Lung (tissue), 12 donors: ENCODE measurements around the gene FADS3. TPM values are rescaled to one million over a fixed set of nuclear protein-coding genes. Genes with fewer than 3 reads are reported as not detected.

Experiments
- ATAC-seq: fragments of 200-7000 bp; cut with Tn5 transposase; one replicate; pipeline ENCODE4 v1.9.1; 2020; ENCODE audit warnings: moderate number of reproducible peaks; ENCODE audit not compliant: insufficient read depth, low FRiP score
- DNase-seq, 3 donors: peaks; one replicate each; pipeline ENCODE4 v3.0.0-alpha.2; 2013 to 2017
- H3K27ac ChIP-seq, 2 donors: one replicate each; pipeline ENCODE4 v1.5.1; 2013; ENCODE audit warnings: mild to moderate bottlenecking in 2 of 2, moderate library complexity in 2 of 2, control low read depth in 1 of 2, inconsistent platforms in 1 of 2, low read depth in 1 of 2, low read length in 1 of 2
- H3K27me3 ChIP-seq, 3 donors: one replicate each; pipeline ENCODE4 v1.5.1; 2013; ENCODE audit warnings: low read length in 2 of 3; ENCODE audit not compliant: control insufficient read depth in 3 of 3, insufficient read depth in 3 of 3
- H3K36me3 ChIP-seq, 4 donors: one replicate each; pipeline ENCODE4 v1.5.1; 2013; ENCODE audit warnings: low read length in 4 of 4, mild to moderate bottlenecking in 1 of 4, moderate library complexity in 1 of 4; ENCODE audit not compliant: control insufficient read depth in 4 of 4, insufficient read depth in 4 of 4
- H3K4me1 ChIP-seq, 5 donors: one replicate each; pipeline ENCODE4 v1.5.1; 2013; ENCODE audit warnings: low read length in 5 of 5, mild to moderate bottlenecking in 2 of 5, moderate library complexity in 1 of 5; ENCODE audit not compliant: control insufficient read depth in 5 of 5, insufficient read depth in 5 of 5
- H3K4me3 ChIP-seq: one replicate; pipeline ENCODE4 v1.5.1; 2013; ENCODE audit warnings: mild to moderate bottlenecking, control low read depth, moderate library complexity
- H3K9ac ChIP-seq, 2 donors: one replicate each; pipeline ENCODE4 v1.5.1; 2013; ENCODE audit warnings: low read length in 2 of 2, control low read depth in 1 of 2; ENCODE audit not compliant: insufficient read depth in 1 of 2
- H3K9me3 ChIP-seq, 4 donors: one replicate each; pipeline ENCODE4 v1.5.1; 2013; ENCODE audit warnings: low read length in 3 of 4, mild to moderate bottlenecking in 1 of 4, moderate library complexity in 1 of 4; ENCODE audit not compliant: control insufficient read depth in 4 of 4, insufficient read depth in 3 of 4
- CTCF ChIP-seq: IDR thresholded peaks from 2 replicates; pipeline ENCODE4 v1.5.1; 2012; ENCODE audit warnings: mild to moderate bottlenecking; ENCODE audit errors: control extremely low read depth, extremely low read depth
- WGBS, 2 donors: extraction: QIAGEN DNeasy Blood & Tissue Kit; methylation state at CpG; one replicate each; pipeline ENCODE4 v1.1.7; 2013; 5-methylcytosine and 5-hydroxymethylcytosine counted together
- polyA plus RNA-seq, 2 donors: library from polyadenylated mRNA; stranded (reverse); fragments of 200-250 nt; gene quantifications; one replicate each; pipeline ENCODE4 v1.2.1, GENCODE V29; 2013
- total RNA-seq, 2 donors: library from RNA; depleted of rRNA in 1 of 2; stranded (reverse); fragments of >200 nt in 1 of 2; gene quantifications; one replicate each; pipeline ENCODE4 v1.2.1, GENCODE V29; 2014 to 2021
- donor health status: control.
- donor health status: control.
- donor health status: Bipolar disorder and iron deficiency.
- donor health status: healthy.
- donor health status: DM: yes; HTN: yes; CAD: no.

Gene FADS3
- total and polyA plus RNA-seq, 4 donors: 12.3 to 64.8 (median 54.5) TPM

- WGBS, 2 donors: 95 to 96% methylated on average over 15 of the region's 15 CpGs
- no peak overlapping the region for H3K4me3 ChIP-seq
Measured at GRCh38 chr11:61837411-61838005, 53.8 kb downstream of the FADS3 start.

GRCh38 chr11:61836193-61836592 lies 55.2 kb downstream of the FADS3 start:
- peaks cover 0 to 8% (median 4%) of the 10 kb centered on the region in 5 donors for H3K4me1 ChIP-seq
- peaks cover 0 to 8% (median 5%) of the 10 kb centered on the region in 4 donors for H3K36me3 ChIP-seq
- no peak for TF ChIP-seq CTCF
- H3K27ac ChIP-seq: no peak overlapping the region
- H3K27me3 ChIP-seq: no peaks in the 10 kb centered on the region
- ATAC-seq (no peak), DNase-seq (no peak)
- 96 to 98% methylated on average over 8 of the region's 8 CpGs for WGBS, 2 donors
- no peak overlapping the region for H3K9ac ChIP-seq
- H3K4me3 ChIP-seq: no peak overlapping the region
- H3K9me3 ChIP-seq: peaks cover 0 to 2% (median 0%) of the 10 kb centered on the region in 4 donors

More at GRCh38 chr11:61837411-61838005, 53.8 kb downstream of the FADS3 start:
- Histone ChIP-seq H3K27ac (no peak overlapping the region), H3K4me1 (peaks cover 0 to 6% (median 4%) of the 10 kb centered on the region in 5 donors), H3K36me3 (peaks cover 0 to 14% (median 9%) of the 10 kb centered on the region in 4 donors), H3K27me3 (no peaks in the 10 kb centered on the region), H3K9me3 (peaks cover 0 to 2% (median 0%) of the 10 kb centered on the region in 4 donors), H3K9ac (no peak overlapping the region)
- no peak for TF ChIP-seq CTCF
- DNase-seq (no peak), ATAC-seq (no peak)

GRCh38 chr11:61834278-61835048 lies 56.9 kb downstream of the FADS3 start:
- no peak for TF ChIP-seq CTCF
- H3K27ac ChIP-seq: peak overlapping the region; percentile 56 to 83
- DNase-seq: peak; percentile 79 to 85 (median 79)
- H3K36me3 ChIP-seq: no peaks in the 10 kb centered on the region
- no peaks in the 10 kb centered on the region for H3K9me3 ChIP-seq
- ATAC-seq: peak; percentile 75
- no peaks in the 10 kb centered on the region for H3K27me3 ChIP-seq
- no peak overlapping the region for H3K9ac ChIP-seq
- WGBS, 2 donors: 28 to 44% methylated on average over 12 of the region's 12 CpGs
- H3K4me3 ChIP-seq: no peak overlapping the region
- H3K4me1 ChIP-seq: peaks cover 0 to 20% (median 12%) of the 10 kb centered on the region in 5 donors
